HCT116 (cell line): ENCODE measurements around the gene A3GALT2.

ENCODE experiments used
- CTCF ChIP-seq, 3 experiments: fragments of 200-600 bp in 1 of 3; sonication (generic) in 1 of 3; IDR thresholded peaks in 2 of 3; conservative IDR thresholded peaks in 1 of 3; 2 replicates each; pipeline ENCODE4 v1.5.1; 2012 to 2017; ENCODE audit warnings: low read depth in 2 of 3, low read length in 2 of 3, antibody characterized with exemption in 1 of 3, borderline replicate concordance in 1 of 3, control low read depth in 1 of 3, mild to moderate bottlenecking in 1 of 3, mixed read lengths in 1 of 3, mixed run types in 1 of 3, moderate library complexity in 1 of 3; ENCODE audit not compliant: insufficient read depth in 1 of 3
- SP1 ChIP-seq: IDR thresholded peaks from 2 replicates; pipeline ENCODE4 v1.6.1; 2012; ENCODE audit warnings: low read depth

GRCh38 chr1:33296082-33296458, 24.8 kb downstream of the A3GALT2 start:
- TF ChIP-seq CTCF (IDR thresholded peaks at IDR 0.05 in 2 of 3, conservative IDR thresholded peaks at IDR 0.05 in 1 of 3; ENCODE audit: borderline replicate concordance in 1 of 3, insufficient read depth in 1 of 3, low read depth in 2 of 3, low read length in 2 of 3) (no peak), SP1 (no peak)
